ENCODE measurements around the gene OR4N2.
"Not testable (repeated sequence)": the region's sequence is repeated elsewhere in the genome, so short reads cannot be mapped to it uniquely, and the experiment has no call there.

OR4N2 gene

GRCh38 chr14:19834203-19834848 lies 30.8 kb downstream of the OR4N2 start:
- not testable (repeated sequence) for DNase-seq (ENCODE audit: low read depth in 2 of 2)

DNA sequence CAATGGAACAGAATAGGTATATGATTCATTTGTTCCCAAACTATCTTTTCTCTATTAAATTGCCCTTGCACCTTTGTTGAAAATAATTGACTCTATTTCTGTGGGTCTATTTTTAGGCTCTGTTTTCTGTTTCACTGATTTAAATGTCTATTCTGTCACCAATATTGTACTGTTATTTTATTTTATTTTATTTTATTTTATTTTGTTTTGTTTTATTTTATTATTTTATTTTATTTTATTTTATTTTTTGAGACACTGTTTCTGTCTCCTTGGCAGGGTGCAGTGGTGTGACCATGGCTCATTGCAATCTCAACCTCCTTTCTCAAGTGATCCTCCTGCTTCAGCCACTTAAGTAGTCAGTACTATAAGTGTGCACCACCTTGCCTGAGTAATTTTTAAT lies 34.9 kb downstream of the OR4N2 start:
- DNase-seq (ENCODE audit: low read depth in 2 of 2) = no peak

DNA sequence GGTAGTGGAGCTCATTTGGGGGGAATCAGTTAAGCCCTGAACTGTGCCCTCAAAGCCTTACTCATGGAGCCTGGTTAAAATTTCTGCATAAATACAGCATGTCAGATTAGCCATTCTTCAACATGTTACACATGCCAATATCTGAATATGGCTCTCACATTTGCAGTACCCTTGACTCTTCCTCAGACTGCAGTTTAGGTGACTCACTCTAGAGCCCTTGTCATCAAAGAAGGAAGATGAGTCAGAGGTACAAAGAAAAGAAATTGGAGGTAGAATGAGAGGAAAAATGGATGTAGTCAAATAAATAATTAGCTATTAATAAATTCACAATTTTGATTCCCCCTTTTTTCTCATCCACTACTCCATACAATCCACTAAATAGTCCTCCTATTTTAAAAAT lies 47.8 kb downstream of the OR4N2 start:
- no peak for DNase-seq (ENCODE audit: low read depth in 2 of 2)

DNA sequence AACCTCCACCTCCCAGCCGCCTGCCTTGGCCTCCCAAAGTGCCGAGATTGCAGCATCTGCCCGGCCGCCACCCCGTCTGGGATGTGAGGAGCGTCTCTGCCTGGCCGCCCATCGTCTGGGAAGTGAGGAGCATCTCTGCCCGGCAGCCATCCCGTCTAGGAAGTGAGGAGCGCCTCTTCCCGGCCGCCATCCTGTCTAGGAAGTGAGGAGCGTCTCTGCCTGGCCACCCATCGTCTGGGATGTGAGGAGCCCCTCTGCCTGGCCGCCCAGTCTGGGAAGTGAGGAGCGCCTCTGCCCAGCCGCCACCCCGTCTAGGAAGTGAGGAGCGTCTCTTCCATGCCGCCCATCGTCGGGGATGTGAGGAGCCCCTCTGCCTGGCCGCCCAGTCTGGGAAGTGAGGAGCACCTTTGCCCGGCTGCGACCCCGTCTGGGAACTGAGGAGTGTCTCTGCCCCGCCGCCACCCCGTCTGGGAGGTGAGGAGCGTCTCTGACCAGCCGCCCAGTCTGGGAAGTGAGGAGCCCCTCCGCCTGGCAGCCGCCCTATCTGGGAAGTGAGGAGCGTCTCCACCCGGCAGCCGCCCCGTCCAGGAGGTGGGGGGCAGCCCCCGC lies 62.6 kb downstream of the OR4N2 start:
- DNase-seq (ENCODE audit: low read depth in 2 of 2) = not testable (repeated sequence)

- no peak for DNase-seq (ENCODE audit: low read depth in 2 of 2)
Measured at GRCh38 chr14:19873178-19873577, 69.6 kb downstream of the OR4N2 start.

GRCh38 chr14:19874842-19875241 lies 71.3 kb downstream of the OR4N2 start, which contains the start of gene OR4K2:
OR4K2 (plus strand) TSS chr14:19875142; CDS start chr14:19876268, 1,126 bp downstream.
- no peak for DNase-seq (ENCODE audit: low read depth in 2 of 2)

DNA sequence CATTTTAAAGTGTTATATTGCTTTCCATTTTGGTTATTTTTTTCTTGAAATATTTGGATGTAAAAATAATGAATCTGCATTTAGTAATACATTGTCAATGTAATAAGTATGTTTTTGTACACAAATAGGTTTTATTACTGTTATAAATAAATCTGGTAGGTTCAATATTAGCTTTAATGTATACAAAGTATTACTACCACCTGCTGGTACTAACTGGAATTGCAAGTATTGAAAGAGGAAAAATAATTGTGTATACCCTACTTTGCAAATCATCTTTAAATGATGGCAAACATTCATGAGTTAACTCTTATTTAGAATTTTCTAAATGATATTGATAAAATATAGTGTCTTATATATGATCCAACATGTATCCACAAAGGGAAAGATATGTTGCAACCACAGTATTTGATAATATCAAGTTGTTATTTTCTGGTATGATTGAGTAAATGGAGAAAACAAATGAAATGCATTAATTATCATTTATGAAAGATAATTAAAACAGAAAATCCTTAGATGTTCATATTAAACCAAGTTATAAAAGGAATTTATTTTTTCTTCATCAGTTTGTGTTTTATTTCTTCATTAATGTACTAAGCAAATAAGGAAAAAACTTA lies 74.6 kb downstream of the OR4N2 start:
- DNase-seq (ENCODE audit: low read depth in 2 of 2) = no peak
